HL-60/S4 treated with phorbol 12-myristate 13-acetate at 8.2 ng/mL for 4 days and 3 days (cell line): ENCODE data around the gene AGBL1.

ENCODE experiments used
- in situ Hi-C: fragments of 300-500 bp; cut with MboI; formaldehyde crosslinking; loops from 2 replicates; pipeline ENCODE4 v1.15.0; 2022; ENCODE audit warnings: low sequenced_read_pairs

AGBL1 gene

DNA sequence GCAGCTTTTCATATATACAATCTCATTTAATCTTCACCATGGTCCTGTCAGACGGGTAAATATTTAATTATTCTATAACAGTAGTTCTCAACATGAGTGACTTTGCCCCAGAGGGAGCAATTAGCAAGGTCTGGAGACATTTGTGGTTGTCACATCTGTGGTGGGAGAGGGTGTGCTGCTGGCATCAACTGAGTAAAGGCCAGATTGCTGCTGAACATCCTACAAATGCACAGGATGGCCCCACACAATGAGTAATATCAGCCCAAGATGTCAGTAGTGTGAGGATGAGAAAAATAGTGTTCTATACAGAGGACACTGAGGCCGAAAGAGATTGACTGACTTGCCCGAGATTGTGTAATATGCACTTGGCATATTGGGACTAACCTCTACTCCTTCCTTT lies 156.0 kb downstream of the AGBL1 start:
- in situ Hi-C loops, result no loop called here

DNA sequence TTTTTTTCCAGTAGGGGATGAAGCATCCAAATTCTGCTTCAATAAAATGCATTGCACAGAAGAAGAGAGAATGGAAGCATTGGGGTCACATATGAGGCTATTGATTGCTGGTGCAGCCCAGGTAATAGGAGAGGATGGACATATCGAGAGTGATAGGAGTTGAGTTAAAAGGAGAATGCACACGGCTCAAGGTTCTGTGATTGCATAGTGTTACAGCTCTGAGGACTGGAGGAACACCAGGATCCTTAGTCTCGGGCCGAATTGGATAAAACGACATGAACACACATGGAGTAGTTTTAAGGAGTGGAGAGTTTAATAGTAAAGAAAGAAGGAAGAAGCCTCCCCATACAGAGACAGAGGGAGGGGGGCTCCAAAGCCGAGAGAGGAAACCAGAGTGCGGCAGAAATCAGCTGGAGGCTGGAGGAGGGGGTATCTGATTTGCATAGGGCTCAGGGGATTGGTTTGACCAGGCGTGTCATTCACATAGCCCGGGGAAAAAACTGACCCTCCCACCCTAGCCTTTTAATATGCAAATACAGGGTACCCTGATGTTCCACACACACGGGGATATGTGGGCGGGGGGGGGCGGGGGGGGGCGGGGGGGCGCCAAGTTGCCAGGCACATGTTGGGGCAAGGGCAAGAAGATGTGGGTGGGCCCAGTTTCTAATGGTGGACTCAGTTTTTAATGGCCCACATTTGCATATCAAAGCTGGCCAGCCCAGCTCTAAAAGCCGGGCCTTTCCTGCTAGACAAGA lies 156.9 kb downstream of the AGBL1 start:
- in situ Hi-C loops, result no loop called here

- in situ Hi-C loops, result no loop called here
Observed at GRCh38 chr15:86237111-86237500, 157.4 kb downstream of the AGBL1 start.

DNA sequence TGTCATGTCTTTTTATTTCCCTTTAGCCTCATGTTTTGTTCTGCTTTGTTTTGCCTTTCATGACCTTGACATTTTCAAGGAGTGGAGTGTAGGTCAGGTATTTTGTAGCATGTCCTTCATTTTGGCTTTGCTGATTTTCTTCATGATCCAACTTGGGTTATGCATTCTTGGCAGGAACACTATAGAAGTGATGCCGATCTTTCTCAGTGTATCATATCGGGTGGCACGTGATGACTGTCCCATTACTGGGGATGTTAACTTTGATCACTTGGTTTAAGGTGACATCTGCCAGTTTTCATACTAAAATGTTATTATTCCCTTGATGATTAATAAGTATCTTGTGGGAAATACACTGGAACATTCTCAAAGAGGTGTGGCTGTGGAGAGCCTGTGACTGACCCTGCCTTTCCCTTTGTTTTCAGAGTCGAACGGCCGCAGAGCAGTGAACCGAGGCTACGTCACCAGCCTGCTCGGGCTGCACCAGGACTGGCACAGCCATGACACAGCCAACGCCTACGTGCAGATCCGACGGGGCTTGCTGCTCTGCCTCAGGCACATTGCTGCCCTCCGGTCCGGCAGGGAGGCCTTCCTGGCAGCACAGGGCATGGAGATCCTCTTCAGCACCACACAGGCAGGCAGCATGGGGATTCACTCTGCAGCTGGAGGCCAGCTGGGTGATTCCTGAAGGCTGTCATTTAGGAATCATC lies 167.7 kb downstream of the AGBL1 start:
- in situ Hi-C loops, result no loop called here

GRCh38 chr15:86255247-86255646 lies 175.6 kb downstream of the AGBL1 start:
- in situ Hi-C loops, result no loop called here

GRCh38 chr15:86256628-86257027 lies 177.0 kb downstream of the AGBL1 start:
- in situ Hi-C loops, result no loop called here

DNA sequence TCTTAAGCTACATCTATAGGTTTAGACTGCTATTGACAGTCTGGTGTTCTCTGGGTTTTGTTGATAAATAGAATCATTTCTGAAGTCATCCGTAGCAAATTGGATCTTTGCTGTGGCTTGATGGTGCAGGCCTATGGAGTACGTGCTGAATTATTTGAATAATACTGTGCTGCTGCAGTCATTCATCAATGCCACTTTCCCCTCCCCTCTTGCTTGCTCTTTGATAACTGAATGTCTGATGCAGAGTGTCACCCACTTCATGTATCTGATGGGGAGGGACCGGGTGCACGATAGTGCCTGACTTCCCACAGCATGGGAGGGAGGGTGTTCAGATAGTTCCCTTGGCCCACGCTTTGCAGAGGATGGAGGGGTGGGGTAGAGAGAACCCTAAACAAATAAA lies 179.9 kb downstream of the AGBL1 start:
- in situ Hi-C loops, result no loop called here

DNA sequence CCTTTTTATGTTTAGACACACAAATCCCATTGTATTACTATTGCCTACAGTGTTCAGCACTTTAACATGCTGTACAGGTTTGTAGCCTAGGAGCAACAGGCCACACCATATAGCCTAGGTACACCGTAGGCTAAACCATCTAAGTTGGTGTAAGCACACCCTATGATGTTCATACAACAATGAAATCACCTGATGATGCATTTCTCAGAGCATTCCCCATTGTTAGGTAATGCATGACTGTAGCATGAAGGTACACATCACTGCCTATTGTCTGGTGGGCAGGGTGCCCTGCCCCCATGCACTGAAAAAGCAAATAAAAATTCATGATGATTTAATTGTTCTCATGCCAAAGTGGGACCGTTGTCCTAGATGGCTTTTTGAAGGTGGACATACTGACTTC lies 183.6 kb downstream of the AGBL1 start:
- in situ Hi-C loops, result no loop called here

DNA sequence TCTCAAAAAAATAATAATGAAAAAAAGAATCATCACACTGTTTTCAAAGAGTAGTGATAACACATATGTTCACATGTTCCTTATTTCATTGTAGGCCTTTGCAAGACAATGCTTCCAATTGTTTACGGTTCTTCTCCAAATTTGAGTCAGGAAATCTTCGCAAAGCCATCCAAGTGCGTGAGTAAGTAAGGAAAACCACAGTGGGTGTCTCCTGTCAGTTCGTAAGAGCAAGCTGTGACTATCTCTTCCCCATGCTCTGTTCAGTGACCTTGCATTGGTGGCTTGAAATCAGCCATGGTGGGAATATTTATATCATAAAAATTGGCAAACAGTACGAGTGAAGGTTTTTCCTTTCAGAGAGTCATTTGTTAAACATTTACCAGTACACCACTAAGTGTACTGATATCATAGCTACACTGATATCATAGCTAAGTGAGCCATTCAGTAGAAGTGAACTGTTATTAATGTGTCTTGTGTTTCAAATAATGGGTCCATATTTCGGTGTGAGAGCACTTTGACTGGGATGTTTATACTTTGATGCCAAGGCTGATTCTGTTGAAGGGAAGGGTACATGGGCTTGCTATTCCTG lies 187.3 kb downstream of the AGBL1 start:
- in situ Hi-C loops, result no loop called here

DNA sequence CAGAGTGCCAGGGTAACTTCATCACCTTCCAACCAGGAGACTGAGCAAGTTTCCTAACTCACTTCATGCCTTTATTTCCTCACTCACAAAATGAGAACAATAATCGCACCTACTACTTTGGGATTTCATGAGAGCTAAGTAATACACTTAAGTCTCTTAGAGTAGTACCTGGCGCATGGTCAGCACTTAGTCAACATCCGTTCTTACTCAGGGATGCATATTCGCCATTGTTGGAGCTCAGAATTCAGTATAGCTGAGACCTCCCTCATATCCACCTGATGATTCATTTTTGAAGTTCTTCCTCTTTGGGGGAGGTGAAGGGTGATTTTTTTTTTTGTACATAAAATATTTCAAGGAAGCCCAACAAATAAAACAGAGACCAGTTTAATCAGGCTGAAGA lies 188.2 kb downstream of the AGBL1 start:
- in situ Hi-C loops, result no loop called here

- in situ Hi-C loops, result no loop called here
Observed at GRCh38 chr15:86268558-86268957, 188.9 kb downstream of the AGBL1 start.

GRCh38 chr15:86273309-86273708 lies 193.6 kb downstream of the AGBL1 start:
- in situ Hi-C loops, result no loop called here

DNA sequence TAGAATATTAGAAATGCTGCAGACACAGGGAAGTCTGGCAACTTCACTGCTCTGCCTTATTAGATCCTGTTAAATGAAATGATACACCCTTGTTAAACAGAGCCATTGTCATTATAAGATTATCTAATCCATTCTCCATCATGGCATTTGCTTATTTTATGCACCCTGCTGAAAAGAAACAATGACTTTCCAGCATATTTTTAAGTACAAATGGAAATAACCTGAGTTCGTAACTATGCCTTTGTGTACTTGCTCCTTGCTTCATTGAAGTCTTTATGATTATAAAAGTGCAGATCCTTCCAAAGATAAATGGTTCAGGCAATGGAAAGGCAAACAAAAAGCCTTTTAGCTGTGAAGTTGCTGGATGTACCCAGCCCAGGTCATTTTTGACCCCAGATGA lies 195.7 kb downstream of the AGBL1 start:
- in situ Hi-C loops, result no loop called here

DNA sequence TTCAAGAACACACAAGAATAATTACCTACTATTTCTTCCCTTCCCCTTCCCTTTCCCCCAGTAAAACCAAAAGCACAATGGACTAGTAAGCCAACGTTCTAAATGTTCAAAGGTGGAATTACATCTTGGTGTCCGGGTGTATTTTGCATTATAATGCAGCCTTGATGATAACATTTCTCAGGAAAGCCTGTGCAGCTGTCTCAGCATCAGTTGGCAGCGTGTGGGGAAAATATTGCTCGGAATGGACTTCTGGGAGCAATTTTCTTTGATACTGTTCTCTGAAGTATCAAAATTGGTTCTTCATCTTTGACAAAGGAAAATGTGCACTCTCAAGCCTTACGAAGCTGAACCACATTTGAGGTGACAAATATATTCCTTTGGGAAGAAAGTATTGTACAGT lies 198.9 kb downstream of the AGBL1 start:
- in situ Hi-C loops, result no loop called here

DNA sequence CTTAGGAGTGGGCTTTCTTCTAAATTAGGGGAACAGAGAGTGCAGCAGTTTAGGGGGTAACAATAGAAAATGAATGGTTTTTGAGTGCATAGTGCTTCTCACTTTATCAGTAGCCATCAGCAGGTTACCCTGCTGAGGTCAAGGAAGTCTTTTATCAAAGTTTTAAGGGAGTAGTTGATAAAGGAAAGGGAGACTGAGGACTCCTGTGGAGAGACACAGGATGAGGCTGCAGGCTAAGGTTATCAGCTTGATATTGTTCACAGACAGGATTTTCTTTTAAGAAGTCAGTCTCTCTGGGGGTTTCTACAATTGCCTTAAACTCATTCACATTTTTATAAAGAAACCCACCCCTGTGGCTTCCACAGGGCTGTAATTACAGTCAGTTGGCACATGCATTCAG lies 205.0 kb downstream of the AGBL1 start:
- in situ Hi-C loops, result no loop called here

DNA sequence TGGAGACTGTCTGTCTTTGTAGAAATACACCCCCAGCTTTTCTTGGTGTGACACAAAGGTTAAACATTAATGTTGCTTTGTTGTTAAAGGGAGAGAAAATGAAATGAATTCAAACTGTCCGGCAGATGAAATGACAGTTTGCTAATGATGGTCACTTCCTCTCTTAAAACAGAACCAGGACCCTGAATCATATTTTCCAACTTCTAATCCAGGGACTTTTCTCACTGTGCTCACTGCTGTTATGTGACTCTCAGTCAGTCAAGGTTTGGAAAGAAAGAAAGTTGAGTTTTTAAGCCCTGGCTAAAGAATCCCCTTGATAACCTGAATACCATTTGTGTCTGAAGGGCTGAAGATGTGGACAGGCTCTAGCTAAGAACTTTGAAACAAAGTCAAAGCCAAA lies 215.8 kb downstream of the AGBL1 start:
- in situ Hi-C loops, result no loop called here

DNA sequence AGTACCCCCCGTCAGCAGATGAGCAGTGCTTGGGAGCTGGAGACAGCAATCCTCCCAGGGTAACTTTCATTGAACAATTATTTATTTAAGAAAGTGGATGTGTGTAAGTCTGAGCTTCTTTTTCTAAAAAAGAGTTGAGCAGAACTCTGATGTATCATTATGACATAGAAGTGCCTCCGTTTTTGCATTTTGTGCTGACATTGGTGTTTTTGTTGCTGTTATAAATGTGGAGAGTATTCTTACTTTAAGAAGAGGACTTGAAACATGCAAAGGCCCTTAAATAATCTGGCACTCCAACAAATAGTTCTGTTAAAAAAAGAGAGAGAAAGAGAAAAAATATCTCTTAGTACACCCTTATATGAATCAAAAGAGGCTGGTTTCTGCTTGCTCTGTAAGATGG lies 217.1 kb downstream of the AGBL1 start:
- in situ Hi-C loops, result no loop called here

DNA sequence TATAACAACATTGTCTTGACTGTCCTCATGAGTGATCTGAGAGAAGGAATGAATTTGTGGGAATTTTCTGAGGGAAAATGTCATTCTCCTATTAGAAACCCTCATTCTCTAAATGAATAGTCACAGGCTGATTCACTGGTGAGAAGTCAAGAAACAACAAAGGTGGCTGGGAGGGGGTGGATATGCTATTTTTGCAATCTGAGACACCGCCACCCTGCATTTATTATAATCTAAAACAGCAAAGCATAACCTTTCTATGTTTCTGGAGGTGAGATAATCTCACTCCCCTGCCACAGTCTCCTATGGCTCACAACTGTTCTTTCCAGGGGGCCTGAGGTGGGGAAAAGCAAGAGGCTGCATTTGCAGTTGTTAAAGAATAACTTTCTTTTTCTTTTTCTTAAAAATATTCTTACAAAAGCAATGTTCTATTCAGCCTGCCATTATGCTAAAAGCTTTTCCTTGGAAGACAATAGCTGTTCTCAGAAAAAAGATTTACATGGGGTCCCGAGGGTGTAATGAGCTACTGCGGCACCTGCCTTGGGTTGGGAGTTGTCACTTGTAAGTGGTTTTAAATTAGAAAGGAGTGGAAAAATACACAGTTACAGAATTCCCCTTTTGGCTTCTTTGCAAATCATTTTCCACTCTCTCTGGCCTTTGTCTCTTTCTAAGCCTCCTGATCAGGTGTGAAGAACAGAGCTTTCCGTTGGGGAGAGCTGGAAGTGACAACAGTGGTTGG lies 220.9 kb downstream of the AGBL1 start:
- in situ Hi-C loops, result no loop called here

DNA sequence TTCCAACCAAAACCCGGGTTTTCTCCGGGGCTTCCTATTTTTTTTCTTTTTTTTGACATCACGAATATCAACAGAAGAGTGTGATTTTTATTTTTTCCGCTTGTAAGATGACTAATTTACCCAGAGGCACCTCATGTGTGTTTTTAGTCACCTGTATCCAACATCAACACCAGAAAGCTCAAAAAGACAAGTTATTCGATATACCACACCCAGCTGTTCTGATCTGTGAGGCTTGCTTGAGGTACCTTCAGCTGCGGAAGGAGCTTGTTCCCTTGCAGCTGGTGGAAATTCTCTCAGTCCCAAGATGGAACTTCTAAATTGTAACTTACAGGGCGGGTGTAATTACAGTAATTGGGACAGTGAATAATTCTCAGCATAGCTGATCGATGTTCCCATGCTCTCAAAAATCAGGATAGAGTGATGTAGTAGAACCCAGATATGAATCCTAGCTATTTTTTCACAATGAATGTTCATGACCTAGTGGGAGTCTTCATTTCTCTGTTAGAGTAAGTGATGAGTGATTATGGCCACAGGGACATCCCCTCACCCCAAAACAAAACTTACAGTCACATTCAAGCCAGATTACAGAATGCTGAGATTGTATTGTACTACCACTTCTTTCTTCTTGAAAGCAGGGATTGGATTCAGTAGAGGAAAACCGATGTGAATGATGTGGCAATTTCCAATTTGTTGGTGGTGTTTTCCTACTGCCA lies 232.1 kb downstream of the AGBL1 start:
- in situ Hi-C loops, result no loop called here

- in situ Hi-C loops, result no loop called here
Observed at GRCh38 chr15:86312486-86312885, 232.8 kb downstream of the AGBL1 start.

GRCh38 chr15:86316216-86316615 lies 236.5 kb downstream of the AGBL1 start:
- in situ Hi-C loops, result no loop called here
